Measurements from ENCODE around the gene EPGN.

The EPGN gene

DNA sequence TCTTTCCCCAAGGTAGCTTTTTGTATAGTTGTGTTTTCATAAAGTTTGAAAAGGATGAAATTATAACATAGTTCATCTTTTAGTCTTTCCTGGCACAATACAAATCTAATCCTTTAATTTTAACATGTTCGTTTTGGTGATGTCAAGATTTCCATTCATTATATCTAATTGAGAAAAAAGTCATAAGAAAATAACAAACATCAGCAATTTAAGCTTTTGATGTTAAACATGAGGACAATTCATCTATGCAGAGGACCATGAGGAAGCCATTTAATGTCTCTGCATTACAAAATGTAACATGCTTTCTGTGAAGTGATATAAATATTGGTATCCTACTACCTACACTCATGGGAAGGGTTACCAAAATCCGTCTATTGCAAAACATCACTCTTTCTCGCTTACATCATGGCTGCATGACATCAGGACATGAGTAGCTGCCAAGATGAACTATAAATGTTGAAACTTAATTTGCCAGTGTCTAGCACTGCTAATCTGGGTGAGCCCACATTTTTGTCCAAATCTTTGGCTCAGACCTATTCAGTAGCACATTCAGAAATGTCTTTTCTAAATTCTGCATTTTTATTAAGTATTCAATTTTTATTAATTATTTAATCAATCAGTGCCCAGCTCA is 9.5 kb downstream of the EPGN start:
- no peak for DNase-seq (ENCODE audit: extremely low read depth, insufficient read length)
- TF ChIP-seq, protein P1, sequence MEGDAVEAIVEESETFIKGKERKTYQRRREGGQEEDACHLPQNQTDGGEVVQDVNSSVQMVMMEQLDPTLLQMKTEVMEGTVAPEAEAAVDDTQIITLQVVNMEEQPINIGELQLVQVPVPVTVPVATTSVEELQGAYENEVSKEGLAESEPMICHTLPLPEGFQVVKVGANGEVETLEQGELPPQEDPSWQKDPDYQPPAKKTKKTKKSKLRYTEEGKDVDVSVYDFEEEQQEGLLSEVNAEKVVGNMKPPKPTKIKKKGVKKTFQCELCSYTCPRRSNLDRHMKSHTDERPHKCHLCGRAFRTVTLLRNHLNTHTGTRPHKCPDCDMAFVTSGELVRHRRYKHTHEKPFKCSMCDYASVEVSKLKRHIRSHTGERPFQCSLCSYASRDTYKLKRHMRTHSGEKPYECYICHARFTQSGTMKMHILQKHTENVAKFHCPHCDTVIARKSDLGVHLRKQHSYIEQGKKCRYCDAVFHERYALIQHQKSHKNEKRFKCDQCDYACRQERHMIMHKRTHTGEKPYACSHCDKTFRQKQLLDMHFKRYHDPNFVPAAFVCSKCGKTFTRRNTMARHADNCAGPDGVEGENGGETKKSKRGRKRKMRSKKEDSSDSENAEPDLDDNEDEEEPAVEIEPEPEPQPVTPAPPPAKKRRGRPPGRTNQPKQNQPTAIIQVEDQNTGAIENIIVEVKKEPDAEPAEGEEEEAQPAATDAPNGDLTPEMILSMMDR (IDR thresholded peaks at IDR 0.05; ENCODE audit: insufficient read depth, low read length, poor library complexity, severe bottlenecking), result no peak
- no peak overlapping the region for H3K4me3 ChIP-seq (replicated peaks; ENCODE audit: low read depth, low read length)
- no peaks in the 10 kb centered on the region for H3K27me3 ChIP-seq (replicated peaks; ENCODE audit: control insufficient read depth, insufficient read depth, low read length)
- H3K36me3 ChIP-seq (ENCODE audit: control insufficient read depth, insufficient read depth, low read length), result no peaks in the 10 kb centered on the region

DNA sequence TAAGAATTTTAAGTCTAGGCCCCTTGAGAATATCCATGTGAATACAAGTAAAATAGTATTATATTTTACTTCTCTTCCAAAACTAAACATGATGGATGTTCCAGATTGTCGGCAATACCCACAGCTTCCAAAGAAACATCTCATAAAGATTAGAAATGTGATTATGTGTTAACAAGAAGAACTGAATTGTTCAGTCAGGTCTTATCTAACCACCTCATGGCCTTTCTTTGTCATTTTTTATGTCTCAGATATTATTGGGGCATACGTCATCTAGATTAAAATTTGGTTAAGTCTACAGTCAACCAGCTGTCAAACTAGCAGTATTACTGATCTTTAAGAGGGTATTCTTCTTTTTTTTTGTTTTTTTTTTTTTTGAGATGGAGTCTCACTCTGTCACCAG is 10.0 kb downstream of the EPGN start:
- DNase-seq (ENCODE audit: extremely low read depth, insufficient read length), result no peak
- TF ChIP-seq, protein P1 (IDR thresholded peaks at IDR 0.05; ENCODE audit: insufficient read depth, low read length, poor library complexity, severe bottlenecking), result no peak
- H3K4me3 ChIP-seq (replicated peaks; ENCODE audit: low read depth, low read length), result no peak overlapping the region
- H3K27me3 ChIP-seq (replicated peaks; ENCODE audit: control insufficient read depth, insufficient read depth, low read length), result no peaks in the 10 kb centered on the region
- H3K36me3 ChIP-seq (ENCODE audit: control insufficient read depth, insufficient read depth, low read length), result no peaks in the 10 kb centered on the region

DNA sequence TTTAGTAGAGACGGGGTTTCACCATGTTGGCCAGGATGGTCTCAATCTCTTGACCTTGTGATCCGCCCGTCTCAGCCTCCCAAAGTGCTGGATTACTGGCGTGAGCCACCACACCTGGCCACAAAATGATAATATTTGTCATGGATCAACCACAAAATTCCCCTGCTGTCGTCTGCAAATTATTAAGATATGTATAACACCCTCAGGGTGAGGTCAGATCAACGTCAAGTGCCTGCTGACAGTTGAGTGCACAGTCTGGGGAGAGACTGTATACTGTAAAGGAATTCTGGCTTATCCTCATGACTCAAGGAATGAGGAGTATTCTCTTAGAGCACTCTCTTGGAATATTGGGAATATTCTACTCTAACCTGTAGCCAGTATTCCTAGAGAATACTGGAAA is 11.2 kb downstream of the EPGN start:
- TF ChIP-seq, protein P1 (IDR thresholded peaks at IDR 0.05; ENCODE audit: insufficient read depth, low read length, poor library complexity, severe bottlenecking), result no peak
- no peaks in the 10 kb centered on the region for H3K27me3 ChIP-seq (replicated peaks; ENCODE audit: control insufficient read depth, insufficient read depth, low read length)
- no peak overlapping the region for H3K4me3 ChIP-seq (replicated peaks; ENCODE audit: low read depth, low read length)
- no peaks in the 10 kb centered on the region for H3K36me3 ChIP-seq (ENCODE audit: control insufficient read depth, insufficient read depth, low read length)
- DNase-seq (ENCODE audit: extremely low read depth, insufficient read length), result no peak

DNA sequence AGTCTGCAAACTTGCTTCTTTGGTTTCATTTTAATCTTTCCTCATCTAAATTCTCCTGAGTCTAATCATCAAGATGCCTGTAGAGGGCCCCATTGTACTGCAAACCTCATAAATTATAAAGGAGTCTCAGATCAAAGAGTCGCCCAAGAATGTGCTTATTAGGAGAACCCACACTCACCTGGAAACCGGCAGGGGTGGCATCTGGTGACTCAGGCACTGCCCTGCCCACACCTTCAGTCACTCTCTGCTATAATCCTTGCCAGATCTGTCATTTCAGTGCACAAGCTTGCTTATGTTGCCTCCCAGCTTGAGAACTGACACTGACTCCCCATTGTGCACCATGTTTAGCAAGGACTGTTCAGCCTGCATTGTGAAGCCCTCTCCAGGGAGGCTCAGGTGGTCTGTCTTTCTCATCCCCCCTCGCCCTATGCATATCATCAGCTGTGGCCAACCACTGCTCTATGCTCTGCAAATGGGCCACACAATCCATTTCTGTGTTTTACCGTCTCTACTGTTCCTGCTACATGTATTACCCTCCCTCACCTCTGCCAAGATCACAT is 12.4 kb downstream of the EPGN start:
- DNase-seq (ENCODE audit: extremely low read depth, insufficient read length), result peak; percentile 25
- Histone ChIP-seq H3K36me3 (ENCODE audit: control insufficient read depth, insufficient read depth, low read length) (no peaks in the 10 kb centered on the region), H3K27me3 (replicated peaks; ENCODE audit: control insufficient read depth, insufficient read depth, low read length) (no peaks in the 10 kb centered on the region), H3K4me3 (replicated peaks; ENCODE audit: low read depth, low read length) (no peak overlapping the region)
- TF ChIP-seq, protein P1 (IDR thresholded peaks at IDR 0.05; ENCODE audit: insufficient read depth, low read length, poor library complexity, severe bottlenecking), result peak; percentile 59

DNA sequence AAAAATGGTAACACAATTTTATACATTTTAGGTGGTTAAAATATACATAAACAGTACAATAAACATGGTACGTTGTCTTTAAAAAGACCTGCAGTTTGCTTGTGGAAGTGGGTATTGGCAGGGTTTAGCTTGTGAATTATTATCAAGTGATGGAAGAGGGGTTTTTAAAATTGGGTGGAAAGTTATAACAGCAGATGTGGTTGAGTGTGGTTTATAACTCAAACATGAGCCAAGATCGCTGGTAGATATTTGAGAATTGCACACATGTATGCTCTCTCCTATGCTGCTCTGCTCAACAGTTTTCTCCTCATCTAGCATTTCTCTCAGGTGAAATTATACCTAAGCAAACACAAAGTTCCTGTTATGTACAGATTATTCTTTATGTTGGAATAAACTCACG is 14.0 kb downstream of the EPGN start:
- TF ChIP-seq, protein P1 (IDR thresholded peaks at IDR 0.05; ENCODE audit: insufficient read depth, low read length, poor library complexity, severe bottlenecking), result no peak
- Histone ChIP-seq H3K27me3 (replicated peaks; ENCODE audit: control insufficient read depth, insufficient read depth, low read length) (no peaks in the 10 kb centered on the region; the same call in 1 of the 2 replicates), H3K4me3 (replicated peaks; ENCODE audit: low read depth, low read length) (no peak overlapping the region), H3K36me3 (ENCODE audit: control insufficient read depth, insufficient read depth, low read length) (no peaks in the 10 kb centered on the region)
- DNase-seq (ENCODE audit: extremely low read depth, insufficient read length), result no peak
